ENCODE measurements around the gene AMBRA1.
A peak's percentile ranks its signal among the peaks of the same experiment; 100 is the strongest.
"Not testable (repeated sequence)": the region's sequence is repeated elsewhere in the genome, so short reads cannot be mapped to it uniquely, and the experiment has no call there.

The AMBRA1 gene

DNA sequence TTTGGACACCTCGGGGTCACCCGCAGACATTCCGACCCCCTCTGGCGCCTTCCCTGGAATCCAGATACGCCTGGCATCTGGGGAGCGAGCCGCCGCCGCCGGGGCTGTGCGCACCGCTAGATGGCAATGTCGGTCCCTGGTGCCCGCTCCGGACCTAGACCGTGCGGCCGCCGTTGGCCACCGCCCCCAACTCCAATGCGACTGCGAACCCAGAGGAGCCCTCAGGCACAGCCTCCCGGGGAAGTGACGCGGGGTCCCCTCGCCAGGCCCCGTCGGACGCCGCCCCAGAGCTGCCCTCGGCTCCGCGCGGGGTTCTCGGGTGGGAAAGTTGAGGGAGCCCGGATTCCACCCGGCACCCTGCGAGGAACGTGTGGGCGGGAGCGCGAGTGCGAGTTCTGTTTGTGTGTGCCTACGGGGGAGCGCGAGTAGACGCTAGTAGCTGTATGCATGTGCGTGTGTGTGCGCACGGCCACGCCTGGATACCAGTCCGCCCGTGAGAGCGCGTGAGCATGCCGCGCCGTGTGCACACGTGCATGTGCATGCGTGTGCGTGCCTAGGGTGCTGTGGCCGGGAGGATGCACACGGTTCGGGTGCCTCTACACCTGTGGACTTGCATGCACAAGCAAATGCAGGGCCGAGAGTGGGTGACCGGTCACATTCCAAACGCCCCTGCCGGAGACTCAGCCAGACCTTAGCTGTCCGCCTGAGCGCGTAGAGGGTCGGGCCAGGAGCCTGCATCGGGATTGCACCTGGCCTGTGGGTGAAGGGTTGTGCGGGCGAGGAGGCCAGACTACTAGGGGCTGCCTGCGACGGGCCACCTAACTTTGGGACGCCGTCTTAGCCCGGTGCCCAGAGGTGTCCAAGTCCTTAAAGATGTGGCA, 204.1 kb downstream of the AMBRA1 start:
- no peak for DNase-seq

DNA sequence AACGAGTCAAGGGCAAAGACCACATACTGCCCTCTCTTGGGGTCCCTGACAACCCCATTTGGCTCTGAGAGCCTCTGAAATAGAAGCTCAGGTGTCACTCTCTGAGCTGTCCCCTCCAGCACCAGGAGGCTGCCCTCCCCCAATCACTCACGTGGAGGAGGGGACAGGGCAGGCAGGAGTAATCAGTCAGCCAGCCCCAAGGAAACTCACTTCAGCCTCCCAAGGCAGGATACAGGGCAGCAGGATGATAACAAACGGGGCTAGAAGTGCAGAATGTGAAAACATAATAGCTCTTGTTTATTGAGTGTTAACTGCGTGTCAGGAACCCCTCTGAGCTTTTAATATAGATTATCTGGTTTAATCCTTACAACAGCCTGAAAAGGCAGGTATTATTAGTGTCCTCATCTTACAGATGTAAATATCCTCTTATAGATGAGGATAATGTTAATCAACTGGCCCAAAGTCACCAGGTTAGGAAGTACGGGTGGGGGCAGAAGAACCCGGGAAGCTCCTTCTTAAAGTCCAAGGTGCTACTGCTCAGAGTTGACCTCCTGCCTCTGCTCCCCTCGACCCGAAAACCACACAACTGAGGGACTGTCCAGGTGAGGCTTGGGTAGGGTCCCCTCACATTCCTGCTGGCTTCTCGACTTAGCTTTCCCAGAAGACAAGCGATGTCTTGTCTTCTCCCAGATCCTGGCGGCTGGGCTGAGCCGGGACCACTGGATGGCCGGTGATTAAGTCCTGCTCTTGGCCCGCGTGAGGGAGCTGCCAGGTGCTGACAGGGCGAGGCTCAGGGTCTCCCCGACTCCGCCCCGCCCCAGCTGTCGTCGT, 205.0 kb downstream of the AMBRA1 start:
- no peak for DNase-seq

- DNase-seq: no peak
Observed at GRCh38 chr11:46387919-46388618, 205.8 kb downstream of the AMBRA1 start.

DNA sequence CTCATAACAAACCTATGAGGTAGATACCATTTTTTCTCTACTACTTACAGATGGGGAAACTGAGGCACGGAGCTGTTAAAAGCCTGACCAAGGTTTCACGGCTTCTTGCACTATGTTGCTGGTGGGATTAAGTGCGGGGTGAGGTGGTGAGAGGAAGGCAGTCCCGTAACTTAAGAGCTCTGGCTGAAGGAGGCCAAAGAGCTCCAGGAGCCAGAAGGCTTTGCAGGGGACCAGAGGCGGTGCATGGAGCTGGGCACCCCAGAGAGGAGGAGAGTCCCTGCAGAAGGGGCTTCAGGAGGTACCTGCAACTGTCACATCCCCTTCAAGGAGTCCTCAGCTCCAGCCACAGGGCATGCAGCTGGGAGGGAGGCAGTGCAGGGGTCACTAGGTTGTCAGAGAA, 206.4 kb downstream of the AMBRA1 start:
- no peak for DNase-seq

- no peak for DNase-seq
Observed at GRCh38 chr11:46386674-46387073, 207.1 kb downstream of the AMBRA1 start.

DNA sequence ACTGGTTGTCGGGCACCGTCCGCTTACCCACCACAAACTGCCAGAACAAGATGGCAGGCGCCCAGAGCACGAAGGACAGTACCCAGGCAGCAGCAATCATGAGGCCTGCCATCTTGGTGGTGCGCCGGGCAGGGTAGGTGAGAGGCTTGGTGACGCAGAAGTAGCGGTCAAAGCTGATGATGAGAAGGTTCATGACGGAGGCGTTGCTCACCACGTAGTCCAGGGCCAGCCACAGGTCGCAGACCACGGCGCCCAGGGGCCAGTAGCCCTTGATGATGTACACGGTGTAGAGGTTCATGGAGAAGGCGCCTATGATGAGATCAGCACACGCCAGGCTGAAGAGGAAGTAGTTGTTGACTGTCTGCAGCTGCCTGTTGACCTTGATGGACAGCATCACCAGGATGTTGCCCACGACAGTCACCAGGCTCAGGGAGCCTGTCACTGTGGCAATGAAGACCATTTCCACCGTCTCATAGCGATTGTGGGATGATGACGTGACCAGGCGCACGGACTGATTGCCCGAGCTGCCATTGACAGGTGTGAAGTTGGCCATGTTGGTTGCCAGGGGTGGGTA, 207.7 kb downstream of the AMBRA1 start:
- no peak for DNase-seq

DNA sequence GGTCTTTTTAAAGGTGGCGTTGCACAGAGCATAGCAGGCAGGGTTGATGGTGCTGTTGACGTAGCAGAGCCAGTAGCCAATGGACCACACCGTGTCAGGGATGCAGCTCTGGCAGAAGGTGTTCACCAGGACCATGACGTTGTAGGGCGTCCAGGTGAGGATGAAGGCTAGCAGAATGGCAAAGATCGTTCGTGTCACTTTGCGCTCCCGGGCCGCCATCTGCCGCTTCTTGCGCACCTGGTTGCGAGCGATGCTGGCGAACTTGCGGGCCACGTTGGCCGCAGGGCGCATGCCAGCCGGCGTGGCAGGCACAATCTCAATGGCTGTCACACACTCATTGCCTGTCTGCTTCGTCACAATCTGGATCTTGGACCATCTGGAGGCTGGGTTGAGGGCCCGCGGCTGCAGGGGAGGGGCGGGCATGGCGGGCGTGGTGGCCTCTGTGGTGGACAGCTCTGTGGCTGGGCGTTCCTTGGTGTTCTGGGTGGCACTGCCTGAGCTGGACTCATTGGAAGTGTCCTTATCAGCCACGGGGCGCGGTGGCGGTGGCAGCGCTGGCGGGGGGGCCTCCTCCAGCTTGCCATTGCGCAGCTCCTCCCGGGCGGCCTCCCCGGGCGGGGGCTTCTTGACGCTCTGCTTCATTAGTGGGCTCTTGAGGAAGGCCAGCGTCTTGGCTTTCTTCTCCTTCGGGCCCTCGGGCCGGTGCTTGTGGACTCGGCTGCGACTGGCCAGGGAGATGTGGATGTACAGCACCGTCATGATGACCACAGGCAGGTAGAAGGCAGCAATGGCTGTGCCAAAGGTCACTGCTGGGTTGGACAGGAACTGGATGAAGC, 208.4 kb downstream of the AMBRA1 start:
- DNase-seq: no peak

DNA sequence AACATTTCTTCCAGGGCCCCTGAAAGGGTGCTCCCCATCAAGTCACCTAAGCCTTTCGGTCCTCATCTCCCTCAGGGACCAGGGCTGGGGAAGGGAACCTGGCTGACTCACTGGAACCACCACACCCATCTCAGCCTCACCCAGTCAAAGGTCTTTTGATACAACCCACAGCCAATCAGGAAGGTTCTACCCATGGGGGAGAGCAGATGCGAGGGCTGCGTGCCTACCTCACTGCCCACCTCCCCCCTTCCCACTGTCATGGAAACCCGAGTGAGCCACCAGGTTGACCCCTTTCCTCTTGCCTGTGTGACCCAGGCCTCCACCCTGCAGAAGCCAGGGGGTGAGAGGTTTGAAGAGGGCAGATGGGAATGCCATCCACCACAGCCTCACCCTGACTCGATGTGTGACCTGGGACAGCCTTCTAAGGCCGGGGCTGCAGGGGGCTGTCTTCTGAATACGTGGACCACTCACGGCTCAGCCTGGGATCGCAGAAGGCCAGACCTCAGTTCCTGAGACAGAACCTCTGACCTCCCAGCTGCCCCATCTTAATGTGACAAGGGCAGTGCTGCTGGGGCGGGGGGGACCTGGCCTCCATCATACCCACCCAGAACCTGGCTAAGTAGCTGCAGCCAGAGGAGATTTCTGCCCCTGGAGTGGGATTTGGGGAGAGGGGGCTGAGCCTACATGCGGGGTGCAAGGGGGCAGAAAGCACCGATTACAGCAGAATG, 209.7 kb downstream of the AMBRA1 start:
- no peak for DNase-seq

DNA sequence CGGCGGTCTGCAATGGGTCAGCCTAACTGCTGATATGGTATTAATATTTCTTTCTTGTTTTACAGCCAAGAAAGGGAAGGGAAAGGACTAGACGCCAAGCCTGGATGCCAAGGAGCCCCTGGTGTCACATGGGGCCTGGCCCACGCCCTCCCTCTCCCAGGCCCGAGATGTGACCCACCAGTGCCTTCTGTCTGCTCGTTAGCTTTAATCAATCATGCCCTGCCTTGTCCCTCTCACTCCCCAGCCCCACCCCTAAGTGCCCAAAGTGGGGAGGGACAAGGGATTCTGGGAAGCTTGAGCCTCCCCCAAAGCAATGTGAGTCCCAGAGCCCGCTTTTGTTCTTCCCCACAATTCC, 210.4 kb downstream of the AMBRA1 start:
- DNase-seq: no peak

DNA sequence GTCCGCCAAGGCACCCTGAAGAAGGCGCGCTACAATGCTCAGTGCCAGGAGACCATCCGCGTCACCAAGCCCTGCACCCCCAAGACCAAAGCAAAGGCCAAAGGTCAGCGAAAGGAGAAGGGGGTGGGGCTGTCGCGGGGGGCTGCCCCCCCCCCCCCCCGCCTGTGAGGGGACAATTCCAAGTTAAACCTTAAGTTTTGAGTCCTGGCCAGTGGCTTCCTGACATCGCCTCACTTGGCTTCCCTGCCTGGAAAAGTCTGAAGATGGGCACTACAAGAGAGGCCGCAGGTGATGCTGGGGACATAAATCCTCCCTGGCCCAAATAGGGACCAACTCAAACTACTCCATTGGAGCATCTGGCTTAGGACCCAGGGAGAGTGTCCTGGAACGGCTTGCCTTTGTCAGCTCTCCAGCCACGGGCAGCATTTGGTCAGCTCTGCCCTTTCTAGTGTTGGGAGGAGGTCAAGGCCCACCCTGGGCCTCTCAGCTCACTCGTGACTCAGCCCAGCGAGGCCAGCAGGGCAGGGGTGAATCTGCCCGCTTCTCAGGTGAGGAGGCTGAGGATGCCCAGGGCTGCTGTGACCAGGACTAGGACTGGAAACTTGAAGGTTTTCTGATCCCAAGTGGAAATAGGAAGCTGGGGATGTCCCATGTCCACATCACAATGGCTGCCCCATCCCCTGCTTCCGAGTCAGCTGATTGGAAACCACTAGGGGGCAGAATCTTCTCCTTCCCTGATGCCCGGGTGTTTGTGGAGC, 211.0 kb downstream of the AMBRA1 start:
- no peak for DNase-seq

DNA sequence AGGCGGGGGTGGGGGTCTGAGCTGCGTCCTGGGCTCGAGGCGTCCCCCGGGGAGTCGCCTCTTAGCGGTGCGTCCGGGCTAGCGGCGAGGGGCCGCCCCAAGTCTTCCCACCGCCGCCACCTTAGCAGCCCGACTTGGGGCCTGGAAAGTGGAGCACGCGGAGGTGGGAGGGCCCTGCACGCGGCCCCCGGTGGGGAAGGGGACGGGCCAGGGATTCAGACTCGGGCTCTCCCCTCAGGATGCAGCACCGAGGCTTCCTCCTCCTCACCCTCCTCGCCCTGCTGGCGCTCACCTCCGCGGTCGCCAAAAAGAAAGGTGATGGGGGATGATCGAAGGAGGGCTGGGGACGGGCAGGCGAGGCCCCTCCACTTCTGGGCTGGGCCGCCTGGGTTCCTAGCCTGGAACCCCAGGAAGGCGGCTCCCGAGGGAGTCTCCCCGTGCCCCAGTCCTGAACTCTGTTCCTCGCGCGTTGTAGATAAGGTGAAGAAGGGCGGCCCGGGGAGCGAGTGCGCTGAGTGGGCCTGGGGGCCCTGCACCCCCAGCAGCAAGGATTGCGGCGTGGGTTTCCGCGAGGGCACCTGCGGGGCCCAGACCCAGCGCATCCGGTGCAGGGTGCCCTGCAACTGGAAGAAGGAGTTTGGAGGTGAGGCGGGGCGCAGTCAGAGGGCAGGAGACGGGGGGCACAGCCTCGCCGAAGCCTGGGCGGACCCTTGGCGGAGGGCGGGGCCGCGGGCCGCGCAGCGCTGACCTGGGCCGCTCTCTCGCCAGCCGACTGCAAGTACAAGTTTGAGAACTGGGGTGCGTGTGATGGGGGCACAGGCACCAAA, 211.8 kb downstream of the AMBRA1 start:
- no peak for DNase-seq

GRCh38 chr11:46381048-46381818, 212.6 kb downstream of the AMBRA1 start, which contains the start of gene MDK:
Gene MDK, plus strand, starts transcription at chr11:46381669. Its CDS starts 389 bp downstream, at chr11:46382058.
- no peak for DNase-seq

DNA sequence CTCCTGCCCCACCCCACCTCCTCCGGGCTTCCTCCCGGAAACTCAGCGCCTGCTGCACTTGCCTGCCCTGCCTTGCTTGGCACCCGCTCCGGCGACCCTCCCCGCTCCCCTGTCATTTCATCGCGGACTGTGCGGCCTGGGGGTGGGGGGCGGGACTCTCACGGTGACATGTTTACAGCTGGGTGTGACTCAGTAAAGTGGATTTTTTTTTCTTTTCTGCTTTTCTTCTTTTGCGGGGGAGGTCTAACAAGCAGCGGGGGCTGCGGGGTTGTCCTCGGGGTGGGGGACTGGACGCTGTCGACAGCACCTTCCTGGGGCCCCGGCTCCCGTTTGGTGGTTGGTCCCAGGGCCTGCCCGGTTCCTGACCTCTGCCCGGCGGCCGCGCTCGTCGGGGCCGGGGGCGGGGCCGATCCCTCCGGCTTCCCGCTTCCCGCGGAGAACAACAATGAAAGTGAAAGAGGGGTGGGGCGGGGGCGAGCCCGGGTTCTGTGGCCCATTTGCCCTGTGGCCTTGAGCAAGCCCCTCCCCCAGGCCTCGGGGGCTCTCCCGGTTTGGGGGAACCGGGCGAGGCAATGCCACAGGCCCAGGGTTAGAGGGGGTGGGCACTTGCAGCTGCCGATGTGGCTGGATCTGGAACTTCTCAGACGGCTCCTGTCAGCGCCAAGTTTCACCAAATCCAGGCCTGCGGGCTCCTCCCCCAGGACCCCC, 213.3 kb downstream of the AMBRA1 start:
- peak; percentile 44 for DNase-seq

GRCh38 chr11:46379482-46380293, 214.1 kb downstream of the AMBRA1 start:
- not testable (repeated sequence) for DNase-seq

GRCh38 chr11:46378811-46379481, 214.9 kb downstream of the AMBRA1 start:
- no peak for DNase-seq

DNA sequence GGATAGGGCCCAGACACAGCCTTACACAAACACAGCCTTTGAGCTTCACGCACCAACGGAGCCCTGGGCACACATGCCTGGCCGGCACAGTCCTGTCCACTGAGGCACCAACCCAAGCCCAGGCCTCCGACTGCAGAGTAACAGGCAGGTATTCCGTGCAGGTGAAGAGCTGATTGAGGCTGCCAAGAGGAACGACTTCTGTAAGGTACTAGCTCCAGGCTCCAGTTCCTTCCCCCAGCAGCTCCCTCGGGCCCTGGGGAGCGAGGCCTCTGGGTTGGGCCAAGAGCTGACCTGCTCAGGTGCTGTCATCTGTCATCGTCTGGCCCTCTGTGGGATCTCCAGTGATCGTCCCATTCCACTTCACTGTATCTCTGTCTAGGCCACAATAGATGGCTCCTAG, 215.5 kb downstream of the AMBRA1 start:
- no peak for DNase-seq

- no peak for DNase-seq
Observed at GRCh38 chr11:46377831-46378230, 216.0 kb downstream of the AMBRA1 start.

Data from activated gamma-delta T cell treated with Interleukin-2 at 50 U/mL for 16 hours (primary cell).